DMS53 (cell line): ENCODE results near the gene CHST11.
"Not testable (repeated sequence)": the region's sequence is repeated elsewhere in the genome, so short reads cannot be mapped to it uniquely, and the experiment has no call there.

Source experiments
- DNase-seq: peaks from one replicate; lab custom pipeline; 2025; lab: John Stamatoyannopoulos, UW

Gene CHST11

GRCh38 chr12:104604070-104604994, 147.6 kb downstream of the CHST11 start:
- peak; percentile 37 for DNase-seq

- no peak for DNase-seq
Measured at GRCh38 chr12:104604995-104605675, 148.4 kb downstream of the CHST11 start.

- DNase-seq: no peak
Measured at GRCh38 chr12:104605685-104606084, 148.9 kb downstream of the CHST11 start.

- DNase-seq: no peak
Measured at GRCh38 chr12:104608998-104609397, 152.2 kb downstream of the CHST11 start.

- DNase-seq: no peak
Measured at GRCh38 chr12:104609445-104609844, 152.7 kb downstream of the CHST11 start.

- no peak for DNase-seq
Measured at GRCh38 chr12:104610513-104611235, 153.9 kb downstream of the CHST11 start.

- no peak for DNase-seq
Measured at GRCh38 chr12:104611671-104612070, 154.9 kb downstream of the CHST11 start.

GRCh38 chr12:104613372-104613771, 156.6 kb downstream of the CHST11 start:
- DNase-seq: not testable (repeated sequence)

- no peak for DNase-seq
Measured at GRCh38 chr12:104615048-104615561, 158.4 kb downstream of the CHST11 start.

- DNase-seq: no peak
Measured at GRCh38 chr12:104618691-104619090, 161.9 kb downstream of the CHST11 start.

GRCh38 chr12:104619305-104619704, 162.6 kb downstream of the CHST11 start:
- no peak for DNase-seq

- DNase-seq: no peak
Measured at GRCh38 chr12:104620837-104621531, 164.2 kb downstream of the CHST11 start.

- no peak for DNase-seq
Measured at GRCh38 chr12:104622928-104623327, 166.2 kb downstream of the CHST11 start.

GRCh38 chr12:104623883-104624282, 167.1 kb downstream of the CHST11 start:
- no peak for DNase-seq

- DNase-seq: no peak
Measured at GRCh38 chr12:104624529-104624928, 167.8 kb downstream of the CHST11 start.

GRCh38 chr12:104626069-104626837, 169.5 kb downstream of the CHST11 start:
- DNase-seq: no peak

GRCh38 chr12:104627231-104627989, 170.7 kb downstream of the CHST11 start:
- DNase-seq: no peak

GRCh38 chr12:104627990-104628830, 171.5 kb downstream of the CHST11 start:
- DNase-seq: no peak

- no peak for DNase-seq
Measured at GRCh38 chr12:104628831-104629135, 172.0 kb downstream of the CHST11 start.
